ENCODE results near the gene ADORA2A. TPM values are rescaled to one million over a fixed set of nuclear protein-coding genes. Genes with fewer than 3 reads are reported as not detected.

The ADORA2A gene
- total RNA-seq, 1 experiment from 2014 or later = 0.96 TPM

DNA sequence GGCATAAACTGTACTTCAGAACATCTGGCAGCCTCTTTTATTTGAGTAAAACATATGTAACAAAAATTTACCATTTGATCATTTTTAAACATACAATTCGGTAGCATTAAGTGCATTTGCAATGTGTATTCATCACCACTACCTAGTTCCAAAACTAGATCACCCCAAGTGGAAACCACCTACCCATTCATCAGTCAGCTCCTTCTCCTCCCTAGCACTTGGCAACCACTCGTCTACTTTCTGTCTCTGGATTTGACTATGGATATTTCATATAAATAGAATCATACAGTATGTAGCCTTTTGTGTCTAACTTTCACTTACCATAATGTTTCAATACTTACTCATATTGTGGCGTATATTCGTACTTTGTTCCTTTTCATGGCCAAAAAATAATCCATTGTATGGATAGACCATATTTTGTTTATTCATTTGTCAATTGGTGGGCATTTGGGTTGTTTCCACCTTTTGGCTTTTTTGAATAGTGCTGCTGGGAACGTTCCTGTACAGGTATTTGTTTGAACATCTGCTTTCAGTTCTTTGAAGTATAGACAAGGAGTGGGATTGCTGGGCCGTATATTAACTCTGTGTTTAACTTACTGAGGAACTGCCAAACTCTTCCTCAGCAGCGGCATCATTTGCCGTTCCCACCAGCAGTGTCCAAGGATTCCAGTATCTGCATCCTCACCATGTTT is 27.2 kb upstream of the ADORA2A start:
- no peak overlapping the region for H3K4me3 Mint-ChIP-seq (ENCODE audit: unreplicated experiment)
- CTCF ChIA-PET = interaction anchor here (0.6 to 1.3 kb wide), 2 partner anchors 71 to 125 kb away, joined by 3 to 4 read pairs; no protein-coding TSS in a partner anchor
- TF ChIP-seq, protein P1, sequence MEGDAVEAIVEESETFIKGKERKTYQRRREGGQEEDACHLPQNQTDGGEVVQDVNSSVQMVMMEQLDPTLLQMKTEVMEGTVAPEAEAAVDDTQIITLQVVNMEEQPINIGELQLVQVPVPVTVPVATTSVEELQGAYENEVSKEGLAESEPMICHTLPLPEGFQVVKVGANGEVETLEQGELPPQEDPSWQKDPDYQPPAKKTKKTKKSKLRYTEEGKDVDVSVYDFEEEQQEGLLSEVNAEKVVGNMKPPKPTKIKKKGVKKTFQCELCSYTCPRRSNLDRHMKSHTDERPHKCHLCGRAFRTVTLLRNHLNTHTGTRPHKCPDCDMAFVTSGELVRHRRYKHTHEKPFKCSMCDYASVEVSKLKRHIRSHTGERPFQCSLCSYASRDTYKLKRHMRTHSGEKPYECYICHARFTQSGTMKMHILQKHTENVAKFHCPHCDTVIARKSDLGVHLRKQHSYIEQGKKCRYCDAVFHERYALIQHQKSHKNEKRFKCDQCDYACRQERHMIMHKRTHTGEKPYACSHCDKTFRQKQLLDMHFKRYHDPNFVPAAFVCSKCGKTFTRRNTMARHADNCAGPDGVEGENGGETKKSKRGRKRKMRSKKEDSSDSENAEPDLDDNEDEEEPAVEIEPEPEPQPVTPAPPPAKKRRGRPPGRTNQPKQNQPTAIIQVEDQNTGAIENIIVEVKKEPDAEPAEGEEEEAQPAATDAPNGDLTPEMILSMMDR (IDR thresholded peaks at IDR 0.05; ENCODE audit: unreplicated experiment) = no peak
- intact Hi-C loops (cut with micrococcal nuclease) = no loop called here
- BruUV-seq (replicated peaks) = no TSS peak
- H3K27me3 Mint-ChIP-seq (ENCODE audit: insufficient read depth, unreplicated experiment) = no peaks in the 10 kb centered on the region
- POLR2A ChIA-PET = no interaction called here
- no peak for DNase-seq (ENCODE audit: unreplicated experiment)
- peaks cover 16% of the 10 kb centered on the region for H3K4me1 Mint-ChIP-seq (ENCODE audit: insufficient read depth, unreplicated experiment)
- peaks cover 30% of the 10 kb centered on the region for H3K36me3 Mint-ChIP-seq (ENCODE audit: insufficient read depth, unreplicated experiment)
- no peak overlapping the region for H3K27ac Mint-ChIP-seq (ENCODE audit: low read depth, unreplicated experiment)
- no peaks in the 10 kb centered on the region for H3K9me3 Mint-ChIP-seq (ENCODE audit: unreplicated experiment)

DNA sequence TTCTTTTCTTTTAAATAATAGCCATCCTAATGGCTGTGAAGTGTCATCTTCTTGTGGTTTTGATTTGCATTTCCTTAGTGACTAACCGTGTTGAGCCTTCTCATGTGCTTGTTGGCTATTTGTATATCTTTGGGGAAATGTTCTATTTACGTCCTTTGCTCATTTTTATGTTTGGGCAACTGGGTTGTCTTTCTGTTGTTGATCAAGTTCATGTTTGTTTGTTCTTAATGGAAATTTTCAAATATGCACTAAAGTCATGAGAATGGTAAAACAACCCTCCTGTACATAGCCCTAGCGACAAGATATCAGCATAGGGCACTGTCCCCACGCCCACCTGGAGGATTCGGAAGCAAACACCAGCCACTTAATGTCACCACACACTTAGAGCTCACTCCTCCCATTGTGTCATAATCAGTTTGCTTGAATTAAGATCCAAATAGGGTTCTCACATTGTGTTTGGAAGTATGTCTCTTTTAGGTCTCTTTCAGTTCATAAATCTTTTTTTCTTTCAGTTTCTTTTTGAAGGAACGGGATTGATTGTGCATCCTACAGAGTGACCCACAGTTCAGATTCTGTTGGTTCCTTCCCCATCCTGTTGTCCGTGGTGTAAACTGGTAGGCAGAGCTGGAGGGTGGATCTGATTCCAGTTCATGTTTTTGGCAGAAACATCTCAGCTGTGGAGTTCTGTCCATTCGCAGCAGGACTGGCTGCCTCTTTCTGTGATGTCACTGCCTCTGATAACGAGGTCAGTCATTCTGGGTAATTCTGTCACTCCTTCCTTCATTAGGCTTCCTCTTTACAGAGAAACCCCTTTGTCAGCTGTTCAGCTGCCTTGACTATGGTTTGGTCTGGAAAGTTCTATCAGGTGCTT is 26.4 kb upstream of the ADORA2A start:
- intact Hi-C loops (cut with micrococcal nuclease) = no loop called here
- BruUV-seq (replicated peaks) = no TSS peak
- POLR2A ChIA-PET = no interaction called here
- TF ChIP-seq, protein P1 (IDR thresholded peaks at IDR 0.05; ENCODE audit: unreplicated experiment) = no peak
- peaks cover 16% of the 10 kb centered on the region for H3K4me1 Mint-ChIP-seq (ENCODE audit: insufficient read depth, unreplicated experiment)
- CTCF ChIA-PET = no interaction called here
- no peak overlapping the region for H3K4me3 Mint-ChIP-seq (ENCODE audit: unreplicated experiment)
- H3K9me3 Mint-ChIP-seq (ENCODE audit: unreplicated experiment) = no peaks in the 10 kb centered on the region
- peaks cover 23% of the 10 kb centered on the region for H3K36me3 Mint-ChIP-seq (ENCODE audit: insufficient read depth, unreplicated experiment)
- DNase-seq (ENCODE audit: unreplicated experiment) = no peak
- H3K27me3 Mint-ChIP-seq (ENCODE audit: insufficient read depth, unreplicated experiment) = no peaks in the 10 kb centered on the region
- H3K27ac Mint-ChIP-seq (ENCODE audit: low read depth, unreplicated experiment) = no peak overlapping the region

DNA sequence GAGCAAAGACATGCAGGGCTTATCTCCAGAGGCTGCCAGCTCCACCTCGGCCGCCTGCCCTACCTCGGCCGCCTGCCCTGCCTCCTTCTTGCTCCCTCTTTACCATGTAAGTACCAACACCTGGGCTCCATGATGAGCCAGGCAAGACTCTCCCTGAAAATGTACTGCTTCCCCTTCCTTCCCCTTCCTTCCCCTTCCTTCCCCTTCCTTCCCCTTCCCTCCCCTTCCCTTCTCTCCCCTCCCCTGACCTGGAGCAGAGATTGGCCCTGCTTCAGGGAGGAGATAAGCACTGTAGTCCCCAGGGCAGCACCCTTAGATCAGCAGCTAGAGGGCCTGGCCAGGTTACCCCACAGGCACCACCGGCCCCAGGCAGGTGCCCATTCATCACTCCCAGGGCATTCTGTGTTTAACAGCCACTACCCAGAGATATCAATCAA is 25.4 kb upstream of the ADORA2A start:
- Mint-ChIP-seq H3K27ac (ENCODE audit: low read depth, unreplicated experiment) (no peak overlapping the region), H3K27me3 (ENCODE audit: insufficient read depth, unreplicated experiment) (no peaks in the 10 kb centered on the region), H3K4me3 (ENCODE audit: unreplicated experiment) (no peak overlapping the region), H3K36me3 (ENCODE audit: insufficient read depth, unreplicated experiment) (peaks cover 20% of the 10 kb centered on the region), H3K9me3 (ENCODE audit: unreplicated experiment) (no peaks in the 10 kb centered on the region), H3K4me1 (ENCODE audit: insufficient read depth, unreplicated experiment) (peaks cover 16% of the 10 kb centered on the region)
- DNase-seq (ENCODE audit: unreplicated experiment) = no peak
- CTCF ChIA-PET = interaction anchor here (1.9 kb wide), 1 partner anchor 121 kb away, joined by 9 read pairs; no protein-coding TSS in a partner anchor
- no TSS peak for BruUV-seq (replicated peaks)
- intact Hi-C loops (cut with micrococcal nuclease) = no loop called here
- POLR2A ChIA-PET = interaction anchor here (0.6 kb wide), 1 partner anchor 201 kb away, joined by 3 read pairs; no protein-coding TSS in a partner anchor
- TF ChIP-seq, protein P1 (IDR thresholded peaks at IDR 0.05; ENCODE audit: unreplicated experiment) = no peak
